Stimulated activated naive CD8-positive, alpha-beta T cell treated with anti-CD3 and anti-CD28 coated beads, Interleukin-15, Interleukin-2, amounts not matched to agents 100 ng/mL and 50 ng/mL, for 24 hours (primary cell): Measurements from ENCODE around the gene MYO5A.

ENCODE experiments used
- H3K27ac Mint-ChIP-seq: one replicate; pipeline ENCODE4 v1.8.0; 2021; ENCODE audit warnings: mild to moderate bottlenecking, mixed read lengths
- H3K27me3 Mint-ChIP-seq: one replicate; pipeline ENCODE4 v1.8.0; 2021; ENCODE audit warnings: mixed read lengths
- H3K36me3 Mint-ChIP-seq: one replicate; pipeline ENCODE4 v1.8.0; 2021; ENCODE audit warnings: low read depth, mixed read lengths
- H3K4me1 Mint-ChIP-seq: one replicate; pipeline ENCODE4 v1.8.0; 2021; ENCODE audit warnings: low read depth, mixed read lengths
- H3K4me3 Mint-ChIP-seq: one replicate; pipeline ENCODE4 v1.8.0; 2021; ENCODE audit warnings: mild to moderate bottlenecking, mixed read lengths
- H3K9me3 Mint-ChIP-seq: one replicate; pipeline ENCODE4 v1.8.0; 2021; ENCODE audit warnings: mixed read lengths

The MYO5A gene

GRCh38 chr15:52379395-52380106 is 149.1 kb downstream of the MYO5A start:
- H3K9me3 Mint-ChIP-seq, result no peaks in the 10 kb centered on the region
- no peaks in the 10 kb centered on the region for H3K27me3 Mint-ChIP-seq
- H3K36me3 Mint-ChIP-seq, result peaks cover 50% of the 10 kb centered on the region
- no peak overlapping the region for H3K4me3 Mint-ChIP-seq
- peak overlapping the region; percentile 42 for H3K27ac Mint-ChIP-seq
- H3K4me1 Mint-ChIP-seq, result peaks cover 27% of the 10 kb centered on the region

GRCh38 chr15:52378746-52379394 is 149.8 kb downstream of the MYO5A start:
- Mint-ChIP-seq H3K9me3 (no peaks in the 10 kb centered on the region), H3K36me3 (peaks cover 54% of the 10 kb centered on the region), H3K4me1 (peaks cover 27% of the 10 kb centered on the region), H3K4me3 (no peak overlapping the region), H3K27ac (peak overlapping the region; percentile 42), H3K27me3 (no peaks in the 10 kb centered on the region)

GRCh38 chr15:52370010-52370409 is 158.7 kb downstream of the MYO5A start:
- H3K36me3 Mint-ChIP-seq, result peaks cover 66% of the 10 kb centered on the region
- no peaks in the 10 kb centered on the region for H3K9me3 Mint-ChIP-seq
- no peaks in the 10 kb centered on the region for H3K4me1 Mint-ChIP-seq
- no peak overlapping the region for H3K27ac Mint-ChIP-seq
- no peak overlapping the region for H3K4me3 Mint-ChIP-seq
- no peaks in the 10 kb centered on the region for H3K27me3 Mint-ChIP-seq

GRCh38 chr15:52369455-52369854 is 159.2 kb downstream of the MYO5A start:
- H3K27me3 Mint-ChIP-seq, result no peaks in the 10 kb centered on the region
- no peak overlapping the region for H3K27ac Mint-ChIP-seq
- H3K4me1 Mint-ChIP-seq, result no peaks in the 10 kb centered on the region
- H3K4me3 Mint-ChIP-seq, result no peak overlapping the region
- no peaks in the 10 kb centered on the region for H3K9me3 Mint-ChIP-seq
- H3K36me3 Mint-ChIP-seq, result peaks cover 62% of the 10 kb centered on the region

- Mint-ChIP-seq H3K27me3 (no peaks in the 10 kb centered on the region), H3K4me1 (no peaks in the 10 kb centered on the region), H3K36me3 (peaks cover 63% of the 10 kb centered on the region)
These were observed 159.7 kb downstream of the MYO5A start for GRCh38 chr15:52369030-52369429.

GRCh38 chr15:52368402-52368801 is 160.3 kb downstream of the MYO5A start:
- no peaks in the 10 kb centered on the region for H3K27me3 Mint-ChIP-seq
- no peaks in the 10 kb centered on the region for H3K4me1 Mint-ChIP-seq
- H3K4me3 Mint-ChIP-seq, result no peak overlapping the region
- peaks cover 66% of the 10 kb centered on the region for H3K36me3 Mint-ChIP-seq
- H3K27ac Mint-ChIP-seq, result no peak overlapping the region
- no peaks in the 10 kb centered on the region for H3K9me3 Mint-ChIP-seq

More at GRCh38 chr15:52369030-52369429, 159.7 kb downstream of the MYO5A start:
- Mint-ChIP-seq H3K27ac (no peak overlapping the region), H3K4me3 (no peak overlapping the region), H3K9me3 (no peaks in the 10 kb centered on the region)

- no peak overlapping the region for H3K4me3 Mint-ChIP-seq
- no peak overlapping the region for H3K27ac Mint-ChIP-seq
- no peaks in the 10 kb centered on the region for H3K4me1 Mint-ChIP-seq
- H3K9me3 Mint-ChIP-seq, result no peaks in the 10 kb centered on the region
- H3K27me3 Mint-ChIP-seq, result no peaks in the 10 kb centered on the region
- H3K36me3 Mint-ChIP-seq, result peaks cover 29% of the 10 kb centered on the region
These were observed 166.2 kb downstream of the MYO5A start for GRCh38 chr15:52362497-52362896.

- no peaks in the 10 kb centered on the region for H3K4me1 Mint-ChIP-seq
- H3K27ac Mint-ChIP-seq, result no peak overlapping the region
- no peaks in the 10 kb centered on the region for H3K27me3 Mint-ChIP-seq
- H3K4me3 Mint-ChIP-seq, result no peak overlapping the region
- peaks cover 26% of the 10 kb centered on the region for H3K36me3 Mint-ChIP-seq
- H3K9me3 Mint-ChIP-seq, result no peaks in the 10 kb centered on the region
These were observed 166.6 kb downstream of the MYO5A start for GRCh38 chr15:52361975-52362494.

GRCh38 chr15:52361494-52361893 is 167.2 kb downstream of the MYO5A start:
- Mint-ChIP-seq H3K27me3 (no peaks in the 10 kb centered on the region), H3K27ac (no peak overlapping the region), H3K4me1 (no peaks in the 10 kb centered on the region), H3K9me3 (no peaks in the 10 kb centered on the region), H3K4me3 (no peak overlapping the region), H3K36me3 (peaks cover 24% of the 10 kb centered on the region)

- no peak overlapping the region for H3K27ac Mint-ChIP-seq
- H3K4me1 Mint-ChIP-seq, result no peaks in the 10 kb centered on the region
- no peaks in the 10 kb centered on the region for H3K9me3 Mint-ChIP-seq
These were observed 168.2 kb downstream of the MYO5A start for GRCh38 chr15:52360229-52361203.

GRCh38 chr15:52359722-52360121 is 169.0 kb downstream of the MYO5A start:
- no peak overlapping the region for H3K27ac Mint-ChIP-seq
- peaks cover 19% of the 10 kb centered on the region for H3K36me3 Mint-ChIP-seq
- H3K4me1 Mint-ChIP-seq, result no peaks in the 10 kb centered on the region
- H3K27me3 Mint-ChIP-seq, result no peaks in the 10 kb centered on the region
- H3K4me3 Mint-ChIP-seq, result no peak overlapping the region
- no peaks in the 10 kb centered on the region for H3K9me3 Mint-ChIP-seq

More at GRCh38 chr15:52360229-52361203, 168.2 kb downstream of the MYO5A start:
- Mint-ChIP-seq H3K36me3 (peaks cover 19% of the 10 kb centered on the region), H3K27me3 (no peaks in the 10 kb centered on the region), H3K4me3 (no peak overlapping the region)

- Mint-ChIP-seq H3K27ac (no peak overlapping the region), H3K36me3 (peaks cover 8% of the 10 kb centered on the region), H3K4me3 (no peak overlapping the region), H3K4me1 (no peaks in the 10 kb centered on the region), H3K9me3 (no peaks in the 10 kb centered on the region), H3K27me3 (no peaks in the 10 kb centered on the region)
These were observed 170.7 kb downstream of the MYO5A start for GRCh38 chr15:52357949-52358348.

- Mint-ChIP-seq H3K36me3 (peaks cover 27% of the 10 kb centered on the region), H3K4me1 (no peaks in the 10 kb centered on the region), H3K9me3 (no peaks in the 10 kb centered on the region), H3K27me3 (no peaks in the 10 kb centered on the region), H3K27ac (no peak overlapping the region), H3K4me3 (no peak overlapping the region)
These were observed 176.6 kb downstream of the MYO5A start for GRCh38 chr15:52352086-52352485.

- Mint-ChIP-seq H3K4me1 (no peaks in the 10 kb centered on the region), H3K27ac (no peak overlapping the region), H3K36me3 (peaks cover 27% of the 10 kb centered on the region), H3K27me3 (no peaks in the 10 kb centered on the region), H3K9me3 (no peaks in the 10 kb centered on the region), H3K4me3 (no peak overlapping the region)
These were observed 177.3 kb downstream of the MYO5A start for GRCh38 chr15:52351206-52351908.
